Activated CD4-positive, alpha-beta T cell treated with anti-CD3 and anti-CD28 coated beads for 48 hours (primary cell): Measurements from ENCODE around the gene C2CD2L.
"Not testable (repeated sequence)": the region's sequence is repeated elsewhere in the genome, so short reads cannot be mapped to it uniquely, and the experiment has no call there.

Experiments used
- DNase-seq: peaks from one replicate; pipeline ENCODE4 v3.0.0-alpha.2; 2020

Gene C2CD2L

DNA sequence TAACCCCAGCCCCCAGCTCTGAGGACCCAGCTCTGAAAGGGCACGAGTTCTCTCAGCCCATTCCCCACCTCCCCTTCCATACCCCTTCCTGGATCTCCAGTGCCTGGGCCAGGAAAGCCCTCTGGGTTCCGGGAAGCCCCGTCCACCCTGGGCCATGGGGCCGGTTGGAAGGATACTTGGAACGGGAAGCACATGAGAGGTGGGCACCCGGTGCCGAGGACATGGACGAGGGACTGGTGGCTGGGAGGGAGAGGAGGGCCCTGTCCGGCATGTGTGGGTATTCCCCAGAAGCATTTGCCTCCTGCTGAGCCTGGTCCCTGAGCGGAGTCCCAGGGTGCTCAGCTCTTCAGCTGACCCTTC is 9.1 kb downstream of the C2CD2L start:
- DNase-seq = no peak

DNA sequence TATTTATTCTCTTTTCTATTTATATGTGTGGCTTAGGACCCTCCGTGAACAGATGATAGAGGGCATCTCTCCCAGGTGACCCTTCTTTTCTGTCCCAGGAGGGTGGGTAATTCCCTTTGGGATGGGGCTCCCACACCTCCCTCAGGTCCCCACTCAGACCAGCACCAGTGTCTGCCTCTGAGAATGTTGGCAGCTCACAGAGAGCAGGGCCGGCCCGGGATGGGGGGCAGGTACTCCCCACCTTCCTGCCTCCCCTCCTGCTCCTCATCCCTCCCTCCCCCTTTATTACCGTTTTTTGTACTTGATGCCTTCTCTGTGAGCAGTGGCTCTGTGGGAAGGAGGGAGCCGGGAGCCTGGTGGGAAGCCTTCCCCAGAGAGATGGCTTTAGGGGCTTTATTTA is 9.5 kb downstream of the C2CD2L start:
- no peak for DNase-seq

DNA sequence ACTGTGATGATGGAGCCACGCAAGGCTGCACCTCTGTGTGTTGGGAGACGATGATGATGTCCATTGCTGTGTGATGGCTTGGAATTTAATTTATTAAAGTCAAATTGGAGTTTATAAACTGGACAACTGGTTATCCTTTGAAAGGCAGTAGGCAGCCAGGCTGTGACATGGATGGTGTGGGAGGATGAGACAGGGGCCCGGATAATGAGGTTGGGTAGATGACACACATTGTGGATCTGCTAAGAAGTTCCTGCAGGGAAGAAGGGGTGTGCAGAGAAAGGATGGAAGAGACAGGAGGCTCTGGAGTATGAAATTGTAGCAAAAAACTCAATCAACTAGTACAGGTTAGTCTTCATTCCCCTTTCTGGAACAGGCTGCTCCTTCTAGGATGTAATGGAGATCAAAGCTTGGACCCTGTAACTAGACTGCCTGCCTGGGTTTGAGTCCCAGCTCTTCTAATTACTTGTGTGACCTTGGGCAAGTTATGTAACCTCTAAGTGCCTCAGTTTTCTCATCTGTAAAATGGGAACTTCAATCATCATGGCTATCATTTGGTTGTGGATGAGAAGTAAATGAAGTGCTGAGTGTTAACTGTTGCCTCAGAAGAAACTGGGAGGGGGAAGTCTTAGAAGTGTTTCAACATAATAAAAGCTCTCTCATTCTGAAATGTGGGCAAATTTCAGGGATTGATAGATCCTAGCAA is 10.0 kb downstream of the C2CD2L start:
- no peak for DNase-seq

DNA sequence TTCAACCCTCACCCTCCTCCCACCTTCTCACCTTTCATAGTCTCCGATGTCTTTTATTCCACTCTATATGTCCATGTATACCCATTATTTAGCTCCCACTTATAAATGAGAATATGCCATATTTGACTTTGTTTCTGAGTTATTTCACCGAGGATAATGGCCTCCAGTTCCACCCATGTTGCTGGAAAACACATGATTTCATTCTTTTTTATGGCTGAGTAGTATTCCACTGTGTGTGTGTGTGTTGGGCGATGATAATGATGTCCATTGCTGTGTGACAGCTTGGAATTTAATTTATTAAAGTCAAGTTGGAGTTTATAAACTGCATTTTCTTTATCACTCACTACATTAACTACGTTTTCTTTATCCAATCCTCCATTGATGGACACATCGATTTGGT is 11.1 kb downstream of the C2CD2L start:
- no peak for DNase-seq

DNA sequence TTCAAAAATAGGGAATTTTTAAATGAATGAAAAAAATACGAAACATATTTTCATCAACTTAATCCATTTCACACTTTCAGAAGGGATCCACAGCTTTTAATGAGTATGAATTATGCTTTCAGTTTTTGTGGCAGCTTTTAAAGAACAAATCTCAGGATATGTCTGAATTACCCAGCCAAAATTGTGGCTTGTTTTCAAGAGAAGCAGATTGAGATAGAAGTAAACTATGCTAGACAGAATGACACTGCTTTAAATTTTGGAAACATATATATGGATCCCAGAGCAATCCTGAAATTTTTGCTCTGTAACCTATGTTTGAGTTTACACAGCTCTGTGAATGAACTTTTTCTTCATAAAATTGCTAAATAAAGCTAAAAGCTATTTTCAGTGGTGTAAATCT is 11.8 kb downstream of the C2CD2L start:
- DNase-seq = no peak

DNA sequence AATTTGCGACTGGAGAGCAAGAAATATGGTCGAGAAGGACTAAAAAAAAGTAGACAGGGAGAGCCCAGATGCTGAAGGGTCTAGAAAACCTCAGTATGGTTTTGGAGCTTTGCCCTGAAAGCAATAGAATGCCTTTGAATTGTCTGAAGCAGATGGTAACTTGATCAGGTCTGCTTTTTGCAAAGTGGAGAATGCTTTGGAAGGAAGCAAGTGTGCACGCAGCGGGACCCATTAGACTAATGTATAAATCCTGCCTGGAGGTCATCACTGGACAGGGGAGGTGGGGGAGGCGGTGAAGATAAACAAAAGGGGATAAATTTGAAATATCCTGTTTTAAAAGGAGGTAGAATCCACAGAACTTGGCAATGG is 13.5 kb downstream of the C2CD2L start:
- DNase-seq = no peak

DNA sequence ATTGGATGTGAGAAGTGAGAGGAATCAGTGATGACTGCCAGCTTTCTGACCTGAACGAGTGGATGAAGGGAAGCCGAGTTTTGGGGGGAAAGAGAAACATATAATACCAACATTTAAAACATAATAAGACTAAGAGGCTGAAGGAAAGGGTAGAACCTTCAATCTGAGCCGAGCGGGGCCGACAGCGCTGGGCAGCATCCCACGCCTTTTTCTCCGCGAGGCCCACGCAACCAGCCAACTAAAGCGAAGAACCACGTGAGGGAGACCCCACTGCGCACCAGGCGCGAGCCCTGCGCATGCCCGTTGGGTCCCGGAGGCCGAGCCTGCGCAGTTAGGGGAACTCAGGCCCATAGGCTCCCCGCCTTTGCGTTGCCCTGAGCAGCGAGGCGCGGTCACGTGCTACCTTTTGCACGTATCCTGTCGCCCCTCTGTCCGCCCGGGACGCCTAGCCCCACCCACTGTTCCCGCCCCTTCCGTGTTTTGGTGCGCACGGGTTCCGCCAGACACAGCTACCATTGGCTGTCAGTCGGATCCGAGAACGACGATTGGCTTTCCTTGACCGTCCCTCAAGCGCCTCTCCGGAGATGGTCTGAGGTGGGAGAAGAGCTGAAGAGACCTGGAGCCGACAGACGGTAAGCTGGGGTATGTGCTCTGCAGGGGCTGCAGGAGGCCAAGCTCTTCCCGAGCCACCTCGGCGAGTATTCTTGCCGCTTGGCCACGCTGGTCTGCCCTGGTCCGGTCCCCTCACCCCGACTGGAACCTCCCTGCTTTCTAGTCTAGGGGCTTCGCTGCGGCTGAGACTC is 14.1 kb downstream of the C2CD2L start, which contains the start of gene HINFP:
Gene HINFP, plus strand, starts transcription at position 573 of the 803 bp plus-strand sequence. CDS start 5,365 bp downstream, outside the sequence.
- peak; percentile 100 for DNase-seq

DNA sequence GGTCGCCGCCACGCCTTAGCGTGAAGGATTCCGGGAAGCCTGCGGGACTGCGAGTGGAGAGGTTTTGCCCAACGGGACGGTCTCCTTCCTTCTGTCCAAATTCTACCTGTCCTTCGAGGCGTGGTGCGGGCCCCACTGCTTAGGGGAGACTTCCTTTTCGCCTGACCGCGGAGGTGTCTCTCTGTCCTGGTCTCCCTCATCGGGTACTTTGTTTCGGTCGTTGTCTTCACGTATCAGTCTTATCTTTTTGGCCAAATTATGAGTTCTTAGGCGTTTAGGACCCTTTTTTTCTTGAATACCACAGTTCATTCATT is 14.6 kb downstream of the C2CD2L start:
- DNase-seq = no peak

DNA sequence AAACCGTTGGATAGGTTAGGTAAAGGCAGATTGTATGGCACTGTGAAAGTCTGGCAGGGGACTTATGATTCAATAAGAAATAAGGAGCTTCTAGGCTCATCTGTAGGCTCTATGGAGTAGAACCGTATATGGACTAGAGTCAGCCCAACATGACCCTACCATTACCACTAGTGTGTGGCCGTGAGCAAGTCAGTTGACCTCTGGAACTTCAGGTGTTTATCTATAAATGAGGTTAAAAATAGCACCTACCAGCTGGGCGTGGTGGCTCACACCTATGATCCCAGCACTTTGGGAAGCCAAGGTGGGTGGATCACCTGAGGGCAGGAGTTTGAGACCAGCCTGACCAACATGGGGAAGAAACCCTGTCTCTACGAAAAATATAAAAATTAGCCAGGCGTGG is 18.7 kb downstream of the C2CD2L start:
- no peak for DNase-seq

DNA sequence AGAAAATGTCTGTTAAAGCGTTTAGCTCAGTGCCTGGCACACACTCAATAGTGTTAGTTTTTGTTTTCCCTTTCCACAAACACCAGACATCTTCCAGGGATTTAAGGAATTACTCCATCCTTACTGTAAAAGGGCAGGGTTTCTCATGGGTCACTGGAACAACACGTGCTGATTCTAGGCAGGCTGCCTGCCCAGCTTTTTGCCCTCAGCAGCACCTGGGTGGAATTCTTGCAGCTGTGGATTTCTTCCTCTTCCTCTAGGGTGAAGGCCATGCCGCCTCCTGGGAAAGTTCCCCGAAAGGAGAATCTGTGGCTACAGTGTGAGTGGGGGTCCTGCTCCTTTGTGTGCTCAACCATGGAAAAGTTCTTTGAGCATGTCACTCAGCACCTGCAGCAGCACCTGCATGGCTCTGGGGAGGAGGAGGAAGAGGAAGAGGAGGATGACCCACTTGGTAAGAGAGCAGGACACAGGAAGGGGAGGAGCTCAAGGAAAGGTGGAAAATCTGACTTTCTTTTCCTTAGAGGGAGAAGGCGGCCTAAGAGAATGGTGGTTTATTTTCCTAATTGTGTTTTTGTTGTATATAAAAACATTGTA is 19.6 kb downstream of the C2CD2L start:
- DNase-seq = no peak

DNA sequence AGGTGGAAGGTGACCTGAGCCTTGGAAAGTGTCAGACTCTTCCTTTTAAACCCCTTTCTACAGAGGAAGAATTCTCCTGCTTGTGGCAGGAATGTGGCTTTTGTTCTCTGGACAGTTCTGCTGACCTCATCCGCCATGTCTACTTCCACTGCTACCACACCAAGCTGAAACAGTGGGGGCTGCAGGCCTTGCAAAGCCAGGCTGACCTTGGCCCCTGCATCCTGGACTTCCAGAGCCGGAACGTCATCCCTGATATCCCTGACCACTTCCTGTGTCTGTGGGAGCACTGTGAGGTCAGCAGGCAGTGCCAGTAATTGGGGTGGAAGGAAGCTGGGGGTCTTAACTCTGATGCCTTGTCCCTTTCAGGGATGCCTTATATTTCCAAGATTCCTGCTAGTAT is 23.5 kb downstream of the C2CD2L start:
- DNase-seq = no peak

DNA sequence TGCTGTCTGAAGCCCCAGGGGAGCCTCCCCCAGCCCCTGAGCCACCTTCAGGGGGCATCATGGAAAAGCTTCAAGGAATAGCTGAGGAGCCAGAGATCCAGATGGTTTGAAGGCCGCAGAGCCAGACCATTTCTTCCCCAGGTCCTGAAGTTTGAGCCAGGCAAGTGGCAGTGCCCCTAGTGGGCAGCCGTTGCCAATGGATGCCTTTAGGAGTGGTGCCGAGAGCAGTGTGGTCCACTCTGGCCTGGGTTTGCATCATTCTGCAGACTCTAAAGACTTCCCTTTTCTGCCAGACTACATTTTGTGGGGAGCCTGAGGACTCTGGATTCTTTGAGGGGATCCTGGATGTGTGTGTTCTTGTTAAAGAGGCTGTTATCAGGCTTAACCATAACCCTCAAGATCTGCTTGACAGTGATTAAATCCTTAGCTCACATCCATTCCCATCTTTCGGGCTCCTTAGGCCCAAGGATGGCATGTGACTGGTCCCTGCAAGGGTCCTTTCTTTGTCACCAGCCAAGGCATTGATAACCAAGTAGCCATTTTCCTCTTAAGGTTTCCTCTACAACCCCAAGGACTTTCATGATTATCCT is 27.3 kb downstream of the C2CD2L start:
- no peak for DNase-seq

DNA sequence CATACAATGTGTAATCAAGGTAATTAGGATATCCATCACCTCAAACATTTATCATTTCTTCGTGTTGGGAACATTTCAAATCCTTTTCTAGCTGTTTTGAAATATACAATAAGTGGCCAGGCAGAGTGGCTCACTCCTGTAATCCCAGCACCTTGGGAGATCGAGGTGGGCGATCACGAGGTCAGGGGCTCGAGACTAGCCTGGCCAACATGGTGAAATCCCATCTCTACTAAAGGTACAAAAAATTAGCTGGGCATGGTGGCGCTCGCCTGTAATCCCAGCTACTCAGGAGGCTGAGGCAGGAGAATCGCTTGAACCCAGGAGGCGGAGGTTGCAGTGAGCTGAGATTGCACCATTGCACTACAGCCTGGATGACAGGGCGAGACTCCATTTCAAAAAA is 32.1 kb downstream of the C2CD2L start:
- not testable (repeated sequence) for DNase-seq

DNA sequence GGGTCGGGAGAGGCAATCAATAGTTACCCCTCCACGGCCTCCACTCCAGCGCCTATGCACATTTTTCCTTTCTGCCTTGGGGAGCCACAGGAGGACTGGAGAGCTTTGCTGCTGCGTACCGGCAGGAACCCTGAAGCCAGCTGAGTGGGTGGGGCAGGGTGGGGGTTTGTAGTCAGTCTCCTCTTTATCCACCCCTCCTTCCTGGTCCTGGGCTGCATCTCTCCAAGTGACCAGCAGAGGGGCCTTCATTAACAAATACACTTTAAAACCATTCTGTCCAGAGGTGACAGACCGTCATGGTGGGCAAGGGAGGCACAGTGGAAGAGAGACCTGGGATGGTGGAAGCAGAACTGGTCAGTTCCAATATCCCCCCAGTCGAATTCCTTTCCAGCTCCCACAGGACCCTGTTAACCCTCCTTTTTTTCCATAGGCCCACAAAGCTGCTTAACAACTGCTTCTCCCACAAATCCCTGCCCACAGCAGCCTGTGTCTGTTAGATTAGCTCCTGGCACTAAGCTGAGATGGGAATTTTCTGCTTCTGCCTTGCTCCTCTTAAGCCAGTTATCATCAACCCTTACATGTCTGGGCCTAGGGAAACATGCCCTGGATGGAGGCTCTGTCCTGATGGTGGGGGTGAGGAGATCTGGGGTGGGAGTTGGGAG is 37.8 kb downstream of the C2CD2L start:
- DNase-seq = peak; percentile 53

DNA sequence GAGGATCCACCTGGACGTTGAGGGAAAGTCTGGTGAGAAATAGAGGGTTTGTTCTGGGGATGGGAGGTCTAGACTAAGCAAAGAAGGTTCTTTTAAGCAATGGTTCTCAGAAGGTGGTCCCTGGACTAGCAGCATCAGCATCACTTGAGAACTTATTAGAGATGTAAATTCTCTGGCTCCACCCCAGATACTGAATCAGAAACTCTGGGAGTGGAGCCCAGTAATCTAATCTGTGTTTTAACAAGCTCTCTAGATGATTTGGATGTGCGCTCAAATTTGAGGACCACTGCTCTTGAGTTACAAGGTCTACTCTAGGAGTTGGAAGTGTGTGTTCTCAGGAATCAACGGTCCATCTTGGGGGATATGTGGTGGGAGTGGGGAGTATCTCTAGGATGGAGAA is 38.4 kb downstream of the C2CD2L start:
- no peak for DNase-seq

DNA sequence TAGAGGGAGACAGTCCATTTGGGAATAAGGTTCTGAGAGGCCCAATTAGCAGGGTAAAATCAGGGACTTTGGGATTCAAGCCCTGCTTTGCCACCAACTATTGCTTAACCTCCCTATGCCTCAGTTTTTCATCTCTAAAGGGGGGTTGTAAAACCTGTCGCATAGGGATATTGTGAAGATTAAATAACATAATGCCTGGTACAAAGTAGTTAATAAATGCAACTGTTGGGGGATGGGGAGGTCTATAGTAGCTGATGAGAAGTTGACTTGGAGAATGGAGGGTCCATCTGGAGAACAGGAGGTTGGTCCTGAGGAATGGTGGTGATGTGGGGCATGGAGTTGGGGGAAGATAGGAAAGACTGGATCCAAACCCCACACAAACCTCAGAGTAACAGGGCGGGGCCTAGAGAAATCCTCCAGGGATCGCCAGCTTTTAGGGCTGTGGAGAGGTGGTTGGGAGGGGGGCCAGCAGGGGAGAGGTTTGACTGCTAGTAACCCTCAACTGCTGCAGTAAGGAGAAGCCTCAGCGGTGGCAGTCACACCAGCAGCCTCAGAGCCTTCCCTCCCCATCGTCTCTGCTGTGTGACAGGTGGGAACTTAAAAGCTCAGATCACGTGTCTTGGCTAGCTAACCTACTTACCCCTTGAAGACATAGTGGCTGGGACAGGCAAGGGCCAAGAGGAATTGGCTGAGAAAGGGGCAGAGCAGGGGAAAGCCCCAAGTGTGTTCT is 40.6 kb downstream of the C2CD2L start:
- no peak for DNase-seq

DNA sequence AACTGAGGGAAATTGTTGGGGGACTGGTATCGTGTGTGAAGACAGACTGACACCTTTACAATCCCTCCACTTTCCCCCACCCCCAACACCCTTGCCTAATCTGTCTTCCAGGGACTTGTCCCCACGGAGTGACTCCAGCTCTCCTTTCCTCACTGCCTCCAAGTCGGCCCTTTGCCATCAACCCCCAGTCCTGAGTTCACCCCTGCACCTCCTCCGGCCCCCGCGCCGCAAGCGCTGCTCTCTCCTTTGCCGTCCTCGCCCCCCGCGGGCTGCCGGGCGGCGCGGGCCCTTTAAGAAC is 41.5 kb downstream of the C2CD2L start:
- DNase-seq = no peak

DNA sequence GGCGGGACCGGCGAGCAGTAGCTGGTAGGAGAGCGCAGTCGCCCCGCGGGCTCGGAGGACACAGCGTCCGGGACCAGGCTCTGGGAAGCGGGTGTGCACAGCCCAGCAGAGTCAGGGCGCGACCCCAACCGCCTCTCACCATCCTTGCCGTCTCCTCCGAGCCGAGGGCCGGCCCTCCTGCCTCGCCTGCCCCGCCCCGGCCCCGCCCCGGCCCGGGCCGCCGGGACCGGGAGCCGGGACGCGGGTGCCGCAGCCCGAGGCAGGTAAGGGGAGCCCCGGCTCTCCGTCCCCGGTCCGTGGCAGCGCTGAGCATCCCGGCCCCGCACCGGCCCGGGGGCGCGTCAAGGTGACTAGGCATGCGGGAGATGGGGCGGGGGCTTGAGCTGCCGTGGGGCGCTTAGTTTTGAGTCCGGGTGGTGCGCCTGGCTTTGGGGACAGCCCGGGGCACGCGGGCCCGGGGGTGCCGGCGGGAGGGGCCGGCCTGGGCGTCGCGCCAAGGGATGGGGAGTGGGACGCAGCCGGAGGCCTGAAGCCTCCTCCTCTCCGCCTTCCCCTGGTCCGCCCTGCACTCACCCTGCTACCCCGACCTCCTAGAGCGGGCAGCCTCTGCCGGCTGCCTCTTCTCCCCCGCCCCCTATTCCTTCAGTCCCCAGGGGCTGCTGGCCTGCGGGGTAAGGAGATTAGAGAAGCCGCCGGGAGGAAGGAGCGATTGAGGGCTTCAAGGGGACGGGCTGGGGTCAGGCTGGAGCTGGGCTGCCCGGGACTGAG is 42.1 kb downstream of the C2CD2L start, which contains the start of gene ABCG4:
Gene ABCG4, plus strand, starts transcription at position 35 of the 768 bp plus-strand sequence. CDS start 914 bp downstream, outside the sequence.
- DNase-seq = peak; percentile 22

DNA sequence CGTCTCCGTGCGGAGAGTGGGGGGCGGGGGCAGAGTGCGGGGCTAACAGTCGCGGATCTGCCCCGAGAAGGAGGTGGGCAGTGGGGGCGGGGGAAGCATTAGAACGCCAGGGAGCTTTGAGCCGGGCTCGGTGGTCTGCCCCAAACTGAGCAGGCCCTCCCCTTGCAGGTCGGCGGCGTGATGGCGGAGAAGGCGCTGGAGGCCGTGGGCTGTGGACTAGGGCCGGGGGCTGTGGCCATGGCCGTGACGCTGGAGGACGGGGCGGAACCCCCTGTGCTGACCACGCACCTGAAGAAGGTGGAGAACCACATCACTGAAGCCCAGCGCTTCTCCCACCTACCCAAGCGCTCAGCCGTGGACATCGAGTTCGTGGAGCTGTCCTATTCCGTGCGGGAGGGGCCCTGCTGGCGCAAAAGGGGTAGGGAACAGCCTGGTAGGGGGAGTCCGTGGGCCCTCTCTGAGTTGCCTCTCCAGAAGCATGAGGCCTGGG is 42.7 kb downstream of the C2CD2L start:
- DNase-seq = no peak

DNA sequence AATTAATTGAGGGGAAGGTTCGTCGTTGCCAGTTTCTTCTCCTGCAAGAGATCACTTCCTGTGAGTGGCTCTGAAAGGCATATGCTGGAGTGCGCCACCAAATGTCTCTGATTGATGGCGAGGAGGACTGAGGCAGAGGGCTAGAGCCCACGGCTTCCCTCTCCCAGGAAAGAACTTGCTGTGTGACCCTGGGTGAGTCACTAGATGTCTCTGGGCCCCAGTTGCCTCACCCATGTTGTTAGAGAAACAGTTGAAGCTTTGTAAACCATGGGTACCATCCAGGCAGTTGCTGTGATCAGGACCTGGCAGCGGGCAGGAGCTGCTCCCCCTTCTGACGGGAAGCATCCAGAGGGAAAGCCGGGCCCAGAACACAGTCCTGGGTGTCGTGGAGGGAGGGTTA is 44.9 kb downstream of the C2CD2L start:
- DNase-seq = no peak

DNA sequence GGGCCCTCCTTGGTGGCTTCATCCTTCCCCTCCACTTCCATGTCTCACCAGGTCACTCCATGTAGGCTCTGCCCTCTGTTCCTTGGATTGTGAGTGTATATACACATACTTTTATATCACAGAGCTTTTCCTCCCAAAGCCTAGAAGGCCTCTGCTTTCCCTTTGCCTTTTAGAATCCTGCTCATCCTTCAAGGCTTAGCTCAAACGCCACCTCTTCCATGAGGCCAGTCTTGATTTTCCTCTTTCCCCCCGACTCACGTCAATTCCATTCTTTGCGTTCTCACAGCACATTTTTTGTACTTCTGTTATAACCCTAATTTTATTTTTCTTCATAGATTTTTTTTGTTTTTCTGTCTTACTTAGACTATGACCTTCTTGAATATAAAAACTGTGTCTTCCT is 45.5 kb downstream of the C2CD2L start:
- DNase-seq = no peak
